ENCODE measurements around the gene SLC27A5.
"Not testable (repeated sequence)": the region's sequence is repeated elsewhere in the genome, so short reads cannot be mapped to it uniquely, and the experiment has no call there.

SLC27A5 gene

GRCh38 chr19:58497634-58498170 lies 14.1 kb downstream of the SLC27A5 start:
- DNase-seq (ENCODE audit: low read depth in 2 of 2): no peak

DNA sequence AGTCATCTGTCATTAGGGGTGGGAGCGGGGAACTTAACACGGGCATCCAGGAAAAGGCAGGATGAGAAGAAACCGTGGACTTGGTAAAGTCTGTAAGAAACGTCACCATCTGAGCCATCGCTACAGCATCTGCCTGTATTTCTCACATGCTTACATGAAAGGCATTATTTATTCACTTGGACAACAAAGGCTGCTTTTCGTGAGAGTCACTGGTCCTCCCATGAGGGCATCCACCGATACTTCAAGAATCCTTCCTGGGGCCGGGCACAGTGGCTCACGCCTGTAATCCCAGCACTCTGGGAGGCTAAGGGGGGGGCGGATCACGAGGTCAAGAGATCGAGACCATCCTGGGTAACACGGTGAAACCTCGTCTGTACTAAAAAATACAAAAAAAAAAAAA lies 19.5 kb downstream of the SLC27A5 start:
- DNase-seq (ENCODE audit: low read depth in 2 of 2): no peak

DNA sequence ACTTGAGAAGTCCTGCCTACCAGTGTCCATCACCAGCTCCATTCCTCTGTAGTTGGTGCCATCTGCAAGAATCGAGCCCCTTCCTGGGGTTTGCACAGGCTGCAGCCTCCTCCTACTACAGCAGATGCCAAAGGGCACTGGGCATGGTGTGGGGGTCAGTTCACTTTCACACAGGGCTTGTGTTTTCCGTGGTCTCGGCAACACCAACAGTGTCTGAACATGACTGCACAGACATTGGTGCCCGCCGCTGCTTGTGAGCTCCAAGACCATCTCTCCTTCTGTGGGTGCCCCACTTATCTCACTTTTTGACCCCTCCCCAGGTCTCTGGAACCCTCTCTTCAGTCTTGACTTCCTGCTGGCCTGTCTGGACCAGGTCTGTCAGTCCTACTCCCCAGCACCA lies 20.4 kb downstream of the SLC27A5 start:
- DNase-seq (ENCODE audit: low read depth in 2 of 2): no peak

- not testable (repeated sequence) for DNase-seq (ENCODE audit: low read depth in 2 of 2)
Observed at GRCh38 chr19:58484349-58484748, 27.4 kb downstream of the SLC27A5 start.

GRCh38 chr19:58483776-58484175 lies 28.0 kb downstream of the SLC27A5 start:
- no peak for DNase-seq (ENCODE audit: low read depth in 2 of 2)

- DNase-seq (ENCODE audit: low read depth in 2 of 2): no peak
Observed at GRCh38 chr19:58482372-58482771, 29.4 kb downstream of the SLC27A5 start.

DNA sequence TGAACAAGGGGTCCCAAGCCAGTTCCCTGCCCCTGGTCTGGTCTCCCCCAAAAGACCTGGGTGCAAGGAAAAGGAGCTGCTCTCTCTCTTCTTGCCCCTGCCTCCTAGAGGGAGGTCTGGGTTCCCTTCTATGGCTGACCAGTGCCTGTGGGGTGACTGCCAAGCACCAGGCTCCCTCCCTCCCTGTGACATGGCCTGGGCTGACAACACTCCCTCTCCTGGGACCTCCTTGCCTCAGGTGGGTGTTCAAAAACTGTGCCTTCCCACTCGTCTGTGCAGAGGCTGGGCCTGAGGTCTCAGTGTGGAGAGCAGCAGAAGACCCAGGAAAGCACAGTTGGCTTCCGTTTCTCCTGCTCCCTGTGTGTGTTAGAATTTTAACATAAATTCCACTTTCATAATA lies 31.0 kb downstream of the SLC27A5 start:
- DNase-seq (ENCODE audit: low read depth in 2 of 2): no peak

GRCh38 chr19:58480481-58480830 lies 31.3 kb downstream of the SLC27A5 start:
- no peak for DNase-seq (ENCODE audit: low read depth in 2 of 2)

GRCh38 chr19:58479736-58480480 lies 31.9 kb downstream of the SLC27A5 start:
- DNase-seq (ENCODE audit: low read depth in 2 of 2): no peak

DNA sequence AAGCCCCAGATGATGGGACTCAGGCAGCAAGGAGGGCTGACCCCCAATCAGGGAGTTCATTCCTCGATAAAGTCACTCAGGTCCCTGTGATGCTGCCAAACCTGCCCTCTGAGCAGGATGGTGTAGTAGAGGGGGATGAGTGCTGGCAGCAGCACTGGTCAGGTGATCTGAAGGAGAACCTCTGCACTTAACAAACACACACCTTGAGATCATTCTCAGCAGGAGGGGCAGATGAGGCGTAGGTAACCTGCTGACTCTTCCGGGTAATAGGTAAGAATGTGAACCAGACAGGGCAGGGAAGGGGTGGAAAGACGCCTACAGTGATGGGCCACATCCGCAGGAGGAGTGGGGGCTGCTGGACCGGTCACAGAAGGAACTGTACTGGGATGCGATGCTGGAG lies 32.5 kb downstream of the SLC27A5 start:
- no peak for DNase-seq (ENCODE audit: low read depth in 2 of 2)

- no peak for DNase-seq (ENCODE audit: low read depth in 2 of 2)
Observed at GRCh38 chr19:58477871-58478270, 33.9 kb downstream of the SLC27A5 start.

DNA sequence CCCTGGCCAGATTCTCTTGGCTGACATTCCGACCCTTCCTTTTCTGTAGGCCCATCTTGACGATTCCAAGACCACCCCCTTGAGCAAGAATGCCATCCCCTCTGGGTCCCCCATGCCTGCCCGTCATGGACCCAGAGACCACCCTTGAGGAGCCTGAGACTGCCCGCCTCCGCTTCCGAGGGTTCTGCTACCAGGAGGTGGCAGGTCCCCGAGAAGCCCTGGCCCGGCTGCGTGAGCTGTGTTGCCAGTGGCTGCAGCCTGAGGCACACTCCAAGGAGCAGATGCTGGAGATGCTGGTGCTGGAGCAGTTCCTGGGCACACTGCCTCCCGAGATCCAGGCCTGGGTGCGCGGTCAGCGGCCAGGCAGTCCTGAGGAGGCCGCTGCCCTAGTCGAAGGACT lies 34.7 kb downstream of the SLC27A5 start:
- DNase-seq (ENCODE audit: low read depth in 2 of 2): no peak

- no peak for DNase-seq (ENCODE audit: low read depth in 2 of 2)
Observed at GRCh38 chr19:58476498-58477015, 35.2 kb downstream of the SLC27A5 start.

- peak; percentile 92 to 93 for DNase-seq (ENCODE audit: low read depth in 2 of 2)
Observed at GRCh38 chr19:58475714-58476497, 35.9 kb downstream of the SLC27A5 start, which contains the start of gene ZNF446. Gene ZNF446, plus strand, starts transcription at chr19:58476352. Its CDS starts 867 bp downstream, at chr19:58477219.

DNA sequence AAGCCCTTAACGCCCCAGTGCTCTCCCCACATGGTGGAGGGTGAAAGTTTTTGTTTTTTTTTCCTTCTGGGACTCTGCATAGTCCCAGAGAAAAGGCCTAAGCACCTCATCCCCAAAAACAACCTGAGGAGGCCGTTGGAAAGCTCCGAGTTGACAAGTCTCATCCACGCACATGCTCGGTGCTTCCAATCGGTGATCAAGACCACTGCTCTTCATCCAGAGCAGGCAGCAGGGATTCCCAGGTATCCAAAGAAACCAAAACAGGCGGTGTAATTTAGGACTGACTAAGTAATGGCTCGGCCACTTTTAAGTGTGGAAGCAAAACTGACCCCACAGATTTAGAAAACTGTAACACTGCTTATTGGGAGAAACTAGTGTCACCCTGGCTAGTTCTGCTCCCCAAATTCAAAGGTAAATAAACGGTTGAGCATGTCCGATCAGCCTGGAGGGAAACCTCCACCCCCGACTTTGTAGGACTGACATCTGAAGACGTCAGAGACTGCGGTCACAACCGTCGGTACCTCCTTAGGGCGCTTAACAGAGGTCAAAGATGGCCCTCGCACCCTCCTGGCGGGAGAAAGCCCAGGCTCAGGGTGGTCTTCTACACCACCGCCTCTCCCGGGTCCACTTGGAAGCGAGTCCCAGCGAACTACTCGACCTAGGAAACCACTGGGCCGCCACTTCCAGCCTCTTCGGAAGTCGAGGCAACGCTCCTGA lies 36.6 kb downstream of the SLC27A5 start:
- DNase-seq (ENCODE audit: low read depth in 2 of 2): no peak

DNA sequence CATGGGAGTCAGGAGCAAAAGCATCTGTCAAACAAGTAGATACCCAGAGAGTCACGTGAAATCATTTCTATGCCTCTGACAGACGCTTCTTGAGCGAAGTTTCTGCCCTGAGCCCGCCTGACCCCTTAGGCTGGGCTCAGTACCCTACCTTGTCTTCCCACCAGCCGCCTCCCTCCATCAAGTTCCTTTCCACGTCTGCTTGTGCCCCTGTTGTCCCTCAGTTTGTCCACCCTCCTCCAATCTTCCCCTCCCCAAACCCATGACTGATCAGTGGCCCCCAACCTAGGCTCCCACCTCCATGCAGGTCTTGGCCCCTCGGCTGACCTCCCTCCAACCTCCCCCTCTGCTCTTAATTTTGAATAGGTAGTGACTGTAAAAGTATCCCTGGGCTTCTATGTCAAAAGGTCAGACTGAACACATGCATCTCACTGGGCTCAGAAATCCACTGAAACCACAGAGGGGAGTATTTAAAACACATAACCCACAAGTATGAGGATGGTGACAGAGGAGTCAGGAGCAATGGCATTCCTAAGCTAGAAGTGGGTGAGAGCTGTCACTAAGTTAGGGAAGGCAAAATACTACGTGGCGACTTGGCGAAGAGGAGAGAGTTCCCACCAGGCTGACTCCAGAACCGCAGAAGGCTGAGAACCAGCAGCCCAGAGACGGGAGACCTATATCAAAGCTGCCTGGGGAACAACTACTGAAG lies 37.3 kb downstream of the SLC27A5 start:
- DNase-seq (ENCODE audit: low read depth in 2 of 2): no peak

DNA sequence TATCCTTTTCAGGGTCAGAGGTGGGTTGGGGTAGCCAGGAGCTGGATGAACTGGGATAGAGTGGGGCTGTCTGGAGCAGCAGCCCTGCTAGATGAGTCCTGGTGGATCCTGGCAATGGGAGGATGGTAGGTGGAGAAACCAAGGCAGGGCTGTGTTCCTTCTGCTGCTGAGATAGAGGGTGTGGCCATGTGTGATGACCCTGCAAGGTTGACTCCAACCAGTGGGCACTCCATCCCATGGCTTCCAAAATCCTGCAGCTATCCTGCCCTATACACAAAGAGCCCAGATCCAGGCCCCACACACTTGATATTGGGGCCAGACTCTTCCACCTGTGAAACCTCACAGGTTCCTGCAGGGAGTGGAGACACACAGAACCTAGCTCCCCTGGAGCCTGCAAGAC lies 38.0 kb downstream of the SLC27A5 start:
- DNase-seq (ENCODE audit: low read depth in 2 of 2): no peak

DNA sequence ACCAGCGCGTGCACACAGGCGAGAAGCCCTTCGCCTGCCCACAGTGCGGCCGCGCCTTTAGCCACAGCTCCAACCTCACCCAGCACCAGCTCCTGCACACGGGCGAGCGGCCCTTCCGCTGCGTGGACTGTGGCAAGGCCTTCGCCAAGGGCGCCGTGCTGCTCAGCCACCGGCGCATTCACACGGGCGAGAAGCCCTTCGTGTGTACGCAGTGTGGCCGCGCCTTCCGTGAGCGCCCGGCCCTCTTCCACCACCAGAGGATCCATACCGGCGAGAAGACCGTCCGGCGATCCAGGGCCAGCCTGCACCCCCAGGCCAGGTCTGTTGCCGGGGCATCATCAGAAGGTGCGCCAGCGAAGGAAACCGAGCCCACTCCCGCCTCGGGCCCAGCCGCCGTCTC lies 40.1 kb downstream of the SLC27A5 start:
- no peak for DNase-seq (ENCODE audit: low read depth in 2 of 2)

DNA sequence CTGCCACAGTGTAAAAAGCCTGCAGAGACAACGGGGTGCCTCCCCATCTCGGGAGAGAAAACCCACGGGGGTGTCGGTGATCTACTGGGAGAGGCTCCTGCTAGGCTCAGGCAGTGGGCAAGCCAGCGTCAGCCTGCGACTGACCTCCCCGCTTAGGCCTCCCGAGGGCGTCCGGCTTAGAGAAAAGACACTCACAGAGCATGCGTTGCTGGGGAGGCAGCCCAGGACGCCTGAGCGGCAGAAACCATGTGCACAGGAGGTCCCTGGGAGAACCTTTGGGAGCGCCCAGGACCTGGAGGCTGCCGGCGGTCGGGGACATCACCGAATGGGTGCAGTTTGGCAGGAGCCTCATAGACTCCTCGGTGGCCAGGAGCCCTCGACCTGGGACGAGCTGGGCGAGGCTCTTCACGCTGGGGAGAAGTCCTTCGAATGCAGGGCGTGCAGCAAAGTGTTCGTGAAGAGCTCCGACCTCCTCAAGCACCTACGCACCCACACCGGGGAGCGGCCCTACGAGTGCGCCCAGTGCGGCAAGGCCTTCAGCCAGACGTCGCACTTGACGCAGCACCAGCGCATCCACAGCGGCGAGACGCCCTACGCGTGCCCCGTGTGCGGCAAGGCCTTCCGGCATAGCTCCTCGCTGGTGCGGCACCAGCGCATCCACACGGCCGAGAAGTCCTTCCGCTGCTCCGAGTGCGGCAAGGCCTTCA lies 40.8 kb downstream of the SLC27A5 start:
- not testable (repeated sequence) for DNase-seq (ENCODE audit: low read depth in 2 of 2)

DNA sequence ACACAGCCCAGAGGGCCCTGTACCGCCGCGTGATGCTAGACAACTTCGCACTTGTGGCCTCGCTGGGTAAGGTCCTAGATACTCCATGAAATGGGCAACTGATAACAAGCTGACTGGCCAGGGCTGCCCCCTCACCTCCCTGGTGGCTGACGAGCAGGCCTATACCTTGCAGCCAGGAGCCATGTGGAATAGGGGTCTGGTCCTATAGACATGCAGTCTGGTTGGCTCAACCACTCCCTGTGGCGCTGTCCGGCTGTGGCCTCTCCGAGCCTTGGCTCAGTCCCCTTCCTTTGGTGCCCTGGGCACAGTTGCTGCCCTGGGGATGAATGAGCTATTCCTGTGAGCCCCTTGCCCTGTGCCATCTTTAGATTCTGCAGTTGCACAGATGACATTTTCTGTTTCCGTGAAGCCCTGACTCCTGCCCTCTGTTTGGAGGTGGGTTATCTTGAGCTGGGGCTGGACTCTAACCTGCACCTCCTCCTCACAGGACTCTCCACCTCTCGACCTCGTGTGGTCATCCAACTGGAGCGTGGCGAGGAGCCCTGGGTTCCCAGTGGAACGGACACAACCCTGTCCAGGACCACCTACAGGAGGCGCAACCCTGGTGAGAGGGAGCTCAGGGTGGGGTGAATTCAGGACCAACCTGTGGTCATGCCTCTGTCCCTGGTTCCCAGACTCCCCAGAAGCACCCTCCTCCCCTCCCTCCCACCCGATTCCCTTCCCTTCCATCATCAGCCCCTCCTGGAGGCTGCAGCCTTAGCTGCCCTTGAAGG lies 42.4 kb downstream of the SLC27A5 start:
- no peak for DNase-seq (ENCODE audit: low read depth in 2 of 2)
